GM13976 (cell line): ENCODE results near the gene SAMD3.
"Not testable (repeated sequence)": the region's sequence is repeated elsewhere in the genome, so short reads cannot be mapped to it uniquely, and the experiment has no call there.

Source experiments
- DNase-seq: peaks from one replicate; pipeline ENCODE4 v3.0.0; 2012; ENCODE audit warnings: low spot score
- CTCF ChIP-seq: IDR thresholded peaks from 2 replicates; pipeline ENCODE4 v1.5.1; 2012; ENCODE audit warnings: borderline replicate concordance, mild to moderate bottlenecking; ENCODE audit not compliant: insufficient read depth; ENCODE audit errors: extremely low read depth, missing control alignments, control extremely low read depth
- in situ Hi-C: fragments of 300-500 bp; cut with MboI; formaldehyde crosslinking; loops from one replicate; pipeline ENCODE4 v1.12.0; 2022; ENCODE audit warnings: low sequenced_read_pairs, mixed read lengths, inconsistent platforms; ENCODE audit not compliant: unreplicated experiment

SAMD3 gene

DNA sequence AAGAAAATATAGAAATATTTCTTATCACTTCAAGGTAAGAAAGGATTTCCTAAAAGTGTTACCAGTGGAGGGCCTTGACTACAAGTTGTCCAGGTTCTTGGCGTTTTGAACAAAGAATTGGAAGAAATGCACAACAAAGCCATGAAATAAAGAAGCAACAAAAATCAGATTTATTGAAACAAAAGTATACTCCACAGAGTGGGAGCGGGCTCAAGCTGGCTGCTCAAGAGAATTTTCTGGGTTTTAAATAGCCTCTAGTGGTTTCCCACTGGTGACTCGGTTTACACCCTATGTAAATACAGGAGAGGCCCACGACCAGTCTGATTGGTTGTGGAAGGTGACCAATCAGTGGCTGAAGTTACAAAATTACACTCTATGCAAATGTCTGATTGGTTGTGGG lies 64.2 kb downstream of the SAMD3 start:
- TF ChIP-seq CTCF: no peak
- in situ Hi-C loops: no loop called here
- no peak for DNase-seq

- TF ChIP-seq CTCF: no peak
- in situ Hi-C loops: no loop called here
Observed at GRCh38 chr6:130158056-130158455, 64.7 kb downstream of the SAMD3 start.

GRCh38 chr6:130156908-130157307 lies 65.8 kb downstream of the SAMD3 start:
- in situ Hi-C loops: no loop called here
- DNase-seq: no peak
- no peak for TF ChIP-seq CTCF

More at GRCh38 chr6:130158056-130158455, 64.7 kb downstream of the SAMD3 start:
- DNase-seq: no peak

DNA sequence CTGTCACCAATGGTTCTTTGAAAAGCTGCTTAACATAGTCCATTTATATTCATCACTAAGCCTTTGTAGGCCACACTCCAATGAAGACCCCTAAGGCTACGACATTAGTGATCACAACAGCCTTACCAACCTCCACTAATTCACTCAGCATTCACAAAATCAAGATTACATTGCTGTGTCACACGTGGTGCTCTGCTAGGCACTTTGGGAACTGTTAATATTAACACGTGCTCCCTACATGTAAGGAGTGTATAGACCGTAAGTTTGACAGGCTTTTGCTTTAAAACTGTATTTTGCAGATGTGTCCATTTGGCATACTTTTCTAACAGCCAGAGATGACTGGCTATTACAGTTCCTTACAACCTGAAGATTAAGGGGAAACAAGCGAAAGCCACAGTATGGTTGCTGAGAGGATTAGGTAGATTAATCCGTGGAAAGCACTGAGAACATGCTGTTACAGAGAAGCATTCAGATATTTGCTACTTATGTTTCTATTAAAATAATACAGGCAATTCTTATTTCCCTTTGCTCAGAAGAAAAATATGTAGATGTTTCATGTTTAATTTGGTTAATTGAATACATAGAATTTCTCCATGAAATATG lies 69.7 kb downstream of the SAMD3 start:
- no peak for DNase-seq
- no peak for TF ChIP-seq CTCF
- in situ Hi-C loops: no loop called here

DNA sequence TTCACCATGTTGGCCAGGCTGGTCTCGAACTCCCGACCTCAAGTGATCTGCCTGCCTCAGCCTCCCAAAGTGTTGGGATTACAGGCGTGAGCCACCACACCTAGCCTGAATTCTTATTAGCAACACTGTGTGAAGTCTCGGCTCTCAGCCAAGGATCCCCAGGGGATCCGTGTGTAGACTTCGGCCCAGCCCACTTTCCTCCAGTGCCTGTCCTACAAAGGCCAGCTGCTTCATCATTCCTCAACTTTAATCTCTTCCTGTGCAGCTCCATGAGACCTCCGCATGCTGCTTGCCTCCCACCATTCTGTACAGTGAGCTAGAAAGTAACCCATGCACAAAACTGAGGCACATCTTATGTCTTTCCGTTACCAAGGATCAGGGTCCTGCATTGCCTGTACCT lies 71.8 kb downstream of the SAMD3 start:
- in situ Hi-C loops: no loop called here
- DNase-seq: no peak
- no peak for TF ChIP-seq CTCF

DNA sequence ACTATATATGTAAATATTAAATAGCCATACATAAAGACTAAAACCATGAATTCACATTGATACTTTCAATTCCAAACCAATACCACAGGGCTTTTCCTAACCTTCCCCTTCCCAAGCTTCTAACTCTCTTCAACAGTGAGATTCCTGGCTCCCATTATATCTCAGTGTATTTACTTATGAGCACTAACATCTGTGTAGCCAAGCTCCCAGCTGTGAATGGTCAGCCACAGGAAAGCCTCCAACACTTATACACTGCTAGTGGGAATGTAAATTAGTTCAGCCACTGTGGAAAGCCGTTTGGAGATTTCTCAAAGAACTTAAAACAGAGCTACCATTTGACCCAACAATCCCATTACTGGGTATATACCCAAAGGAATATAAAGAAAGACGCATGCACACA lies 73.7 kb downstream of the SAMD3 start:
- in situ Hi-C loops, DNase-seq: not testable (repeated sequence)

DNA sequence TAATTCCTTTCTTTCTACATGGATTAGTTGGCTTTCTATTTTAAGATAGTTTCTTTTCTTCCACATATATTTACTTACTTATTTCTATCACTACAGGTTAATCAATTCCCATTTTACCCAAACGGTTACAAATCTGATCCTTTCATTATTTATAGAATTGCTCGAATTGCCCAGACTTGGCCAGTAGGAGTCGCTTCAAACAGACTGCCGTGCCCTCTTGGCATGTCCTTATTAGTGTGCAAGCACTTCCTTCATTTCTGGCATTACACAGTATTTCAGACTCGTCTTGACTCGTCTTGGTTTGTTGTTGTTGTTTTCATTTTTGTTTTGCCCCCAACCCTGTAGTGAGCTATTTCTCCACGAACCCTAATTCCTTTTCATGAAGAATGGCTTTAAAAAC lies 74.6 kb downstream of the SAMD3 start:
- no peak for DNase-seq
- no peak for TF ChIP-seq CTCF
- in situ Hi-C loops: no loop called here
